Measurements from ENCODE around the gene PRXL2A.

PRXL2A gene

DNA sequence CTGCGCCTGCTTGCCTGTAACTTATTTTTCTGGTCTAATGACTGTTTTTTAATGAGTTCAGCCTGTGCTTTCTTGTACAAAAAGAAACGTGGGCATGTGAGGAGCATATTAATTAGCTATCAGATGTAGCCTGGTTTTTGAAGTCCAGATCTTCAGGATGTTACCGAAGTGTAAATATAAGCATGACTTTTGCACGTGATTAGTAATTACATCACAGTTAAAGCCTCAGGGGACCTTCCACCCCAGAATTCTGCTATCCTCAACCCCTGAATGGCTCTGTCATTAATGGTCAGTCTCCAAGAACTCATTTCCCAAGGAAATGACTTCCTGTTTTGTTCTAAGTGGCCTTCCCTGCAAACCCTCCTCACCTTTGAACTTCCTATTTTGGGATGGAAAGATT lies 2.1 kb upstream of the PRXL2A start:
- H3K9me3 ChIP-seq = no peaks in the 10 kb centered on the region
- peaks cover 62% of the 10 kb centered on the region for H3K27me3 ChIP-seq
- H3K36me3 ChIP-seq = no peaks in the 10 kb centered on the region
- H3K4me3 ChIP-seq (ENCODE audit: low read depth in 1 of 2, low read length in 1 of 2) = no peak overlapping the region
- peaks cover 13 to 14% of the 10 kb centered on the region in 2 experiments for H3K4me1 ChIP-seq (ENCODE audit: control insufficient read depth in 1 of 2, insufficient read depth in 1 of 2, low read depth in 1 of 2, low read length in 1 of 2)
- TF ChIP-seq, protein P1, sequence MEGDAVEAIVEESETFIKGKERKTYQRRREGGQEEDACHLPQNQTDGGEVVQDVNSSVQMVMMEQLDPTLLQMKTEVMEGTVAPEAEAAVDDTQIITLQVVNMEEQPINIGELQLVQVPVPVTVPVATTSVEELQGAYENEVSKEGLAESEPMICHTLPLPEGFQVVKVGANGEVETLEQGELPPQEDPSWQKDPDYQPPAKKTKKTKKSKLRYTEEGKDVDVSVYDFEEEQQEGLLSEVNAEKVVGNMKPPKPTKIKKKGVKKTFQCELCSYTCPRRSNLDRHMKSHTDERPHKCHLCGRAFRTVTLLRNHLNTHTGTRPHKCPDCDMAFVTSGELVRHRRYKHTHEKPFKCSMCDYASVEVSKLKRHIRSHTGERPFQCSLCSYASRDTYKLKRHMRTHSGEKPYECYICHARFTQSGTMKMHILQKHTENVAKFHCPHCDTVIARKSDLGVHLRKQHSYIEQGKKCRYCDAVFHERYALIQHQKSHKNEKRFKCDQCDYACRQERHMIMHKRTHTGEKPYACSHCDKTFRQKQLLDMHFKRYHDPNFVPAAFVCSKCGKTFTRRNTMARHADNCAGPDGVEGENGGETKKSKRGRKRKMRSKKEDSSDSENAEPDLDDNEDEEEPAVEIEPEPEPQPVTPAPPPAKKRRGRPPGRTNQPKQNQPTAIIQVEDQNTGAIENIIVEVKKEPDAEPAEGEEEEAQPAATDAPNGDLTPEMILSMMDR (IDR thresholded peaks at IDR 0.05) = no peak
- H3K27ac ChIP-seq = no peak overlapping the region

GRCh38 chr10:80407812-80408241 lies 524 bp upstream of the PRXL2A start:
- TF ChIP-seq, protein P1 (IDR thresholded peaks at IDR 0.05) = no peak
- Histone ChIP-seq H3K4me1 (ENCODE audit: control insufficient read depth in 1 of 2, insufficient read depth in 1 of 2, low read depth in 1 of 2, low read length in 1 of 2) (peaks cover 13 to 14% of the 10 kb centered on the region in 2 experiments), H3K9me3 (no peaks in the 10 kb centered on the region)

GRCh38 chr10:80409121-80409520 lies 770 bp downstream of the PRXL2A start:
- Histone ChIP-seq H3K4me3 (ENCODE audit: low read depth in 1 of 2, low read length in 1 of 2) (peak overlapping the region; percentile 61 to 68), H3K27me3 (peaks cover 62% of the 10 kb centered on the region)

More at GRCh38 chr10:80407812-80408241, 524 bp upstream of the PRXL2A start:
- peak overlapping the region; percentile 61 to 68 for H3K4me3 ChIP-seq (ENCODE audit: low read depth in 1 of 2, low read length in 1 of 2)
- H3K27me3 ChIP-seq = peaks cover 62% of the 10 kb centered on the region
- H3K36me3 ChIP-seq = no peaks in the 10 kb centered on the region
- H3K27ac ChIP-seq = no peak overlapping the region

DNA sequence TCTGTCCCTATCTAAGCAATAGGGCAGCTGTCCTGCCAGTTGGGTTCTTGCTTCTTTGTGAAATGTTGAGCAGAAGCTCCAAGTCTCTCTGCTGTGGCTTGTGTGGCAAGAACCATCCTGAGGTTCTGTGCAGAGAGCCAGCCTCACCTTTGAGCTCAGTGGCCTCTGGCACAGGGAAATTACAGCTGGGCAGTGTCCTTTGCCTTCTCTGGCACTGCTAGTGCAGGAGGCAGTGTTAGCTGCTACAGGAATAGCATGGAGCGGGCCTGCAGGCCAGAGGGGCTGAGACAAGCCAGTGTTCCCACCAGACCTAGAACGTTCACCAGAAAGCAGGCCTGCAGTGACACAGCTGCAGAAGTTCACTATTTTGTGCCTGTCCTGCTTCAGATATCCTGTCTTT lies 1.8 kb downstream of the PRXL2A start:
- H3K4me3 ChIP-seq (ENCODE audit: low read depth in 1 of 2, low read length in 1 of 2) = no peak overlapping the region
- no peaks in the 10 kb centered on the region for H3K9me3 ChIP-seq
- no peak overlapping the region for H3K27ac ChIP-seq
- no peaks in the 10 kb centered on the region for H3K36me3 ChIP-seq
- peaks cover 57% of the 10 kb centered on the region for H3K27me3 ChIP-seq
- TF ChIP-seq, protein P1 (IDR thresholded peaks at IDR 0.05) = no peak
- H3K4me1 ChIP-seq (ENCODE audit: control insufficient read depth in 1 of 2, insufficient read depth in 1 of 2, low read depth in 1 of 2, low read length in 1 of 2) = peaks cover 13 to 14% of the 10 kb centered on the region in 2 experiments

More at GRCh38 chr10:80409121-80409520, 770 bp downstream of the PRXL2A start:
- H3K4me1 ChIP-seq (ENCODE audit: control insufficient read depth in 1 of 2, insufficient read depth in 1 of 2, low read depth in 1 of 2, low read length in 1 of 2) = peaks cover 13 to 14% of the 10 kb centered on the region in 2 experiments
- TF ChIP-seq, protein P1 (IDR thresholded peaks at IDR 0.05) = no peak
- no peaks in the 10 kb centered on the region for H3K9me3 ChIP-seq
- no peaks in the 10 kb centered on the region for H3K36me3 ChIP-seq
- no peak overlapping the region for H3K27ac ChIP-seq

- no peaks in the 10 kb centered on the region for H3K9me3 ChIP-seq
- no peak overlapping the region for H3K27ac ChIP-seq
- TF ChIP-seq, protein P1 (IDR thresholded peaks at IDR 0.05) = no peak
- H3K36me3 ChIP-seq = no peaks in the 10 kb centered on the region
- H3K4me1 ChIP-seq (ENCODE audit: control insufficient read depth in 1 of 2, insufficient read depth in 1 of 2, low read depth in 1 of 2, low read length in 1 of 2) = peaks cover 13 to 14% of the 10 kb centered on the region in 2 experiments
- H3K4me3 ChIP-seq (ENCODE audit: low read depth in 1 of 2, low read length in 1 of 2) = no peak overlapping the region
- peaks cover 52% of the 10 kb centered on the region for H3K27me3 ChIP-seq
These were observed 2.3 kb downstream of the PRXL2A start for GRCh38 chr10:80410578-80411145.
